SH-SY5Y (cell line): ENCODE results near the gene ATG14.

Experiments used
- GATA2 ChIP-seq: IDR thresholded peaks from 2 replicates; pipeline ENCODE4 v1.6.1; 2011; ENCODE audit warnings: mild to moderate bottlenecking, low read depth, low read length
- GATA3 ChIP-seq: IDR thresholded peaks from 2 replicates; pipeline ENCODE4 v1.6.1; 2011; ENCODE audit warnings: low read depth, mild to moderate bottlenecking, low read length, moderate library complexity

DNA sequence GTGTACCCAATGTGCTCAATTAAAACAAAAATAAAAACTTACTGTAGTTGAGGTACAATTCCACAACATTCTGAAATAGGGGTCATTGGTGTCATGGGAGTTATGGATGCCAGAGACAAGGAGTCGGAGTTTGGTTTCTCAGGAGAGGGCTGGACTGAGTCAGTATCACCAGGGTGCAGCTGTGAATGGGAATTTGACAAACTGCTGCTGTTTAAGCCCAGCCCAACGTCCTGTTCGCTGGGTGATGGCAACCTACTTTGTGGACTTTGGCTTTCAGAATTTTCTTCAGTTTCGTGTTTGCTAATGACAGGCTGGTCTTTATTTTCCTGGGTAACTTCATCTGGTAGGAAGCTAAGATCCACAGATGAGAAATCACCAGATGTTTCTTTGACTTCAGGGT is 24.9 kb upstream of the ATG14 start:
- TF ChIP-seq GATA2 (no peak), GATA3 (no peak)
